ENCODE results near the gene RAC3. TPM values are rescaled to one million over a fixed set of nuclear protein-coding genes. Genes with fewer than 3 reads are reported as not detected.

The RAC3 gene
- total RNA-seq, 1 experiment from 2014 or later: 84.8 TPM

- no peaks in the 10 kb centered on the region for H3K9me3 Mint-ChIP-seq
- H3K27me3 Mint-ChIP-seq (ENCODE audit: low read depth): no peaks in the 10 kb centered on the region; the same call in 1 of the 2 replicates
Observed at GRCh38 chr17:82048571-82048971, 17.1 kb downstream of the RAC3 start.

More at GRCh38 chr17:82048571-82048971, 17.1 kb downstream of the RAC3 start:
- Histone ChIP-seq H4K20me1 (ENCODE audit: control insufficient read depth, insufficient read depth, insufficient read length) (no peaks in the 10 kb centered on the region), H2BK5ac (ENCODE audit: insufficient read length, low read length) (no peak overlapping the region), H2BK20ac (ENCODE audit: low read depth, low read length, poor library complexity, severe bottlenecking) (no peak overlapping the region), H3K79me2 (ENCODE audit: insufficient read depth, low read length) (no peaks in the 10 kb centered on the region), H3K9me3 (ENCODE audit: control insufficient read depth, low read depth, low read length) (no peaks in the 10 kb centered on the region), H3T11ph (ENCODE audit: low read length) (no peak overlapping the region), H3K27ac (ENCODE audit: insufficient read length, low read depth, low read length) (no peak overlapping the region), H3K56ac (ENCODE audit: insufficient read length, low read depth, low read length) (no peak overlapping the region), H3K4ac (ENCODE audit: low read depth, low read length) (no peak overlapping the region), H3K23me2 (ENCODE audit: insufficient read length, low read depth, low read length, poor library complexity, severe bottlenecking) (no peaks in the 10 kb centered on the region), H2BK15ac (ENCODE audit: low read depth, low read length) (no peak overlapping the region), H3K23ac (ENCODE audit: insufficient read length, low read depth, low read length) (no peak overlapping the region), H3K4me1 (ENCODE audit: insufficient read depth, low read length) (no peaks in the 10 kb centered on the region; the same call in 1 of the 2 replicates), H3K9ac (ENCODE audit: extremely low read depth, insufficient read length, low read length) (no peak overlapping the region), H4K8ac (replicated peaks; ENCODE audit: insufficient read length, low read depth, low read length) (no peak overlapping the region), H4K5ac (ENCODE audit: insufficient read length, low read depth, low read length) (no peak overlapping the region), H2AK5ac (ENCODE audit: insufficient read length, low read length) (no peak overlapping the region), H3K18ac (ENCODE audit: insufficient read length, low read depth, low read length) (no peak overlapping the region), H3K27me3 (ENCODE audit: insufficient read depth, low read length) (no peaks in the 10 kb centered on the region), H3K14ac (ENCODE audit: insufficient read depth, low read length) (no peak overlapping the region), H3K79me1 (ENCODE audit: insufficient read depth, low read depth, low read length, poor library complexity, severe bottlenecking) (peaks cover 2% of the 10 kb centered on the region), H2BK120ac (ENCODE audit: low read depth, low read length, poor library complexity, severe bottlenecking) (no peak overlapping the region), H4K91ac (ENCODE audit: insufficient read length, low read depth, low read length) (no peak overlapping the region), H2BK12ac (ENCODE audit: insufficient read length, low read depth, low read length) (no peak overlapping the region), H3K4me2 (ENCODE audit: insufficient read depth, insufficient read length, low read length) (no peak overlapping the region), H2AFZ (ENCODE audit: low read length) (no peak overlapping the region)
- peaks cover 0 to 16% of the 10 kb centered on the region in 2 experiments; a peak in 2 of 4 replicates for H3K4me1 Mint-ChIP-seq
- WGBS (ENCODE audit: extremely low coverage, insufficient read length, low lambda C conversion rate): no CpG with 5 or more reads among the region's 20 CpGs
- H3K36me3 Mint-ChIP-seq (ENCODE audit: insufficient read depth in 1 of 3, low read depth in 3 of 3): peaks cover 6 to 25% (median 25%) of the 10 kb centered on the region in 3 experiments; a peak in 6 of 7 replicates
- TF ChIP-seq, protein P1, sequence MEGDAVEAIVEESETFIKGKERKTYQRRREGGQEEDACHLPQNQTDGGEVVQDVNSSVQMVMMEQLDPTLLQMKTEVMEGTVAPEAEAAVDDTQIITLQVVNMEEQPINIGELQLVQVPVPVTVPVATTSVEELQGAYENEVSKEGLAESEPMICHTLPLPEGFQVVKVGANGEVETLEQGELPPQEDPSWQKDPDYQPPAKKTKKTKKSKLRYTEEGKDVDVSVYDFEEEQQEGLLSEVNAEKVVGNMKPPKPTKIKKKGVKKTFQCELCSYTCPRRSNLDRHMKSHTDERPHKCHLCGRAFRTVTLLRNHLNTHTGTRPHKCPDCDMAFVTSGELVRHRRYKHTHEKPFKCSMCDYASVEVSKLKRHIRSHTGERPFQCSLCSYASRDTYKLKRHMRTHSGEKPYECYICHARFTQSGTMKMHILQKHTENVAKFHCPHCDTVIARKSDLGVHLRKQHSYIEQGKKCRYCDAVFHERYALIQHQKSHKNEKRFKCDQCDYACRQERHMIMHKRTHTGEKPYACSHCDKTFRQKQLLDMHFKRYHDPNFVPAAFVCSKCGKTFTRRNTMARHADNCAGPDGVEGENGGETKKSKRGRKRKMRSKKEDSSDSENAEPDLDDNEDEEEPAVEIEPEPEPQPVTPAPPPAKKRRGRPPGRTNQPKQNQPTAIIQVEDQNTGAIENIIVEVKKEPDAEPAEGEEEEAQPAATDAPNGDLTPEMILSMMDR (conservative IDR thresholded peaks at IDR 0.05): no peak
- no peak for DNase-seq
- no peak overlapping the region for H3K27ac Mint-ChIP-seq
- H3K4me3 Mint-ChIP-seq: no peak overlapping the region

Measured in H9 (cell line).